ENCODE results near the gene MOBP. TPM values are rescaled to one million over a fixed set of nuclear protein-coding genes. Genes with fewer than 3 reads are reported as not detected.

The MOBP gene
- total and polyA plus RNA-seq, 9 of the 15 experiments (the other 6 are each of a cell fraction or from before 2014, with no cell fraction given), result 0.09 to 0.33 (median 0.11) TPM; not detected in 4

DNA sequence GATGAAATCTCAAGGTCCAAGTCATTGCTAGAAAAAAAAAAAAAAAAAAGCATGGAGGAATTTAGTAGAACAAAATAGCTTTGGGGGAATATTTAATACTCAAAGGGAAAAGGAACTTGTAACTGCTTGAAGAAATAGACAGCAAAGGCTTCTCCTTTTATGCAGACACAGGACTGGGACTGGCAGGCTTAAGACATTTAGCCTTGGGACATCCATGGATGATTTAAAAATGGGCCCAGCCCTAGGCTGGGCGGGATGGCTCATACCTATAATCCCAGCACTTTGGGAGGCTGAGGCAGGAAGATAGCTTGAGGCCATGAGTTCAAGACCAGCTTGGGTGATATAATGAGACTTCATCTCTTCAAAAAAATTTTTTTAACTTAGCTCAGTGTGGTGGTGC, 41.2 kb upstream of the MOBP start (continued):
- TF ChIP-seq, protein P1, sequence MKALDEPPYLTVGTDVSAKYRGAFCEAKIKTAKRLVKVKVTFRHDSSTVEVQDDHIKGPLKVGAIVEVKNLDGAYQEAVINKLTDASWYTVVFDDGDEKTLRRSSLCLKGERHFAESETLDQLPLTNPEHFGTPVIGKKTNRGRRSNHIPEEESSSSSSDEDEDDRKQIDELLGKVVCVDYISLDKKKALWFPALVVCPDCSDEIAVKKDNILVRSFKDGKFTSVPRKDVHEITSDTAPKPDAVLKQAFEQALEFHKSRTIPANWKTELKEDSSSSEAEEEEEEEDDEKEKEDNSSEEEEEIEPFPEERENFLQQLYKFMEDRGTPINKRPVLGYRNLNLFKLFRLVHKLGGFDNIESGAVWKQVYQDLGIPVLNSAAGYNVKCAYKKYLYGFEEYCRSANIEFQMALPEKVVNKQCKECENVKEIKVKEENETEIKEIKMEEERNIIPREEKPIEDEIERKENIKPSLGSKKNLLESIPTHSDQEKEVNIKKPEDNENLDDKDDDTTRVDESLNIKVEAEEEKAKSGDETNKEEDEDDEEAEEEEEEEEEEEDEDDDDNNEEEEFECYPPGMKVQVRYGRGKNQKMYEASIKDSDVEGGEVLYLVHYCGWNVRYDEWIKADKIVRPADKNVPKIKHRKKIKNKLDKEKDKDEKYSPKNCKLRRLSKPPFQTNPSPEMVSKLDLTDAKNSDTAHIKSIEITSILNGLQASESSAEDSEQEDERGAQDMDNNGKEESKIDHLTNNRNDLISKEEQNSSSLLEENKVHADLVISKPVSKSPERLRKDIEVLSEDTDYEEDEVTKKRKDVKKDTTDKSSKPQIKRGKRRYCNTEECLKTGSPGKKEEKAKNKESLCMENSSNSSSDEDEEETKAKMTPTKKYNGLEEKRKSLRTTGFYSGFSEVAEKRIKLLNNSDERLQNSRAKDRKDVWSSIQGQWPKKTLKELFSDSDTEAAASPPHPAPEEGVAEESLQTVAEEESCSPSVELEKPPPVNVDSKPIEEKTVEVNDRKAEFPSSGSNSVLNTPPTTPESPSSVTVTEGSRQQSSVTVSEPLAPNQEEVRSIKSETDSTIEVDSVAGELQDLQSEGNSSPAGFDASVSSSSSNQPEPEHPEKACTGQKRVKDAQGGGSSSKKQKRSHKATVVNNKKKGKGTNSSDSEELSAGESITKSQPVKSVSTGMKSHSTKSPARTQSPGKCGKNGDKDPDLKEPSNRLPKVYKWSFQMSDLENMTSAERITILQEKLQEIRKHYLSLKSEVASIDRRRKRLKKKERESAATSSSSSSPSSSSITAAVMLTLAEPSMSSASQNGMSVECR (CRISPR knock-in tag; IDR thresholded peaks at IDR 0.05), result no peak
- TF ChIP-seq CC2D1A (IDR thresholded peaks at IDR 0.05), result no peak

DNA sequence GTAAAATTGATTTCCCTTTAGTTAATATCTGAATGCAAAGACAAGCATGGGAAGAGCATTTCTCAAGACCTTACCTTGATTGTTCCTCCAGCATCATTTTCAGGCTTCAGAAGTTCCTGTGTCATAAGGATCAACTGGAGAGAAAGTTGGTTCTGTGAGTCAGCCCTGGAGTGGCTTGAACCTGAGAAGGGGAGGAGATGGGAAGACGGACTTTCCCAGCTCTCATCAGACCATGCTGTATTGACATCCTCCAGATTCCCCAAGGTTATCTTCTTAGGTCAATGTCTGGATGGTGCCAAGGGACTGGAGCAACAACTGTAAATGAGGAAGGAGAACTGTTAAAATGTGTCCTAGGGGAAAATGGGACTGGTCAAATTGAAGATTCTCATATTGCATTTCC, 40.0 kb upstream of the MOBP start:
- no peak for DNase-seq (ENCODE audit: extremely low read depth in 1 of 4, low spot score in 3 of 4)
- Histone ChIP-seq H3K9me3 (replicated peaks; ENCODE audit: control insufficient read depth, insufficient read depth, low read depth, low read length) (no peaks in the 10 kb centered on the region), H2AFZ (ENCODE audit: low read depth, low read length) (no peak overlapping the region), H3K27me3 (ENCODE audit: control insufficient read depth in 2 of 2, insufficient read depth in 2 of 2, low read length in 2 of 2) (peaks cover 24 to 25% of the 10 kb centered on the region in 2 experiments), H3K4me1 (replicated peaks in 1 of 2; ENCODE audit: control insufficient read depth in 2 of 2, insufficient read depth in 2 of 2, low read length in 2 of 2) (peaks cover 0 to 4% of the 10 kb centered on the region in 2 experiments; a peak in 2 of 5 replicates), H3K9ac (ENCODE audit: insufficient read depth in 1 of 2, low read depth in 2 of 2, low read length in 2 of 2) (no peak overlapping the region), H3K79me2 (ENCODE audit: control insufficient read depth, insufficient read depth, low read length) (no peaks in the 10 kb centered on the region), H3K36me3 (ENCODE audit: control insufficient read depth, insufficient read depth, low read length) (no peaks in the 10 kb centered on the region), H3K4me2 (ENCODE audit: insufficient read depth, low read length) (no peak overlapping the region), H3K27ac (ENCODE audit: extremely low read depth, low read depth, low read length) (no peak overlapping the region), H4K20me1 (replicated peaks; ENCODE audit: control insufficient read depth, insufficient read depth, low read length) (no peaks in the 10 kb centered on the region), H3K9me1 (ENCODE audit: control insufficient read depth, insufficient read depth, low read length) (no peaks in the 10 kb centered on the region), H3K4me3 (no peak overlapping the region)
- TF ChIP-seq, protein P2, sequence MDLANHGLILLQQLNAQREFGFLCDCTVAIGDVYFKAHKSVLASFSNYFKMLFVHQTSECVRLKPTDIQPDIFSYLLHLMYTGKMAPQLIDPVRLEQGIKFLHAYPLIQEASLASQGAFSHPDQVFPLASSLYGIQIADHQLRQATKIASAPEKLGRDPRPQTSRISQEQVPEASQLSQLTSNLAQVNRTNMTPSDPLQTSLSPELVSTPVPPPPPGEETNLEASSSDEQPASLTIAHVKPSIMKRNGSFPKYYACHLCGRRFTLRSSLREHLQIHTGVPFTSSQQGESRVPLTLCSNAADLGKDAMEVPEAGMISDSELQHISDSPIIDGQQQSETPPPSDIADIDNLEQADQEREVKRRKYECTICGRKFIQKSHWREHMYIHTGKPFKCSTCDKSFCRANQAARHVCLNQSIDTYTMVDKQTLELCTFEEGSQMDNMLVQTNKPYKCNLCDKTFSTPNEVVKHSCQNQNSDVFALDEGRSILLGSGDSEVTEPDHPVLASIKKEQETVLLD (IDR thresholded peaks at IDR 0.05), result no peak
- no peak for TF ChIP-seq ZFP30 (CRISPR knock-in tag; IDR thresholded peaks at IDR 0.05; ENCODE audit: borderline replicate concordance)
- TF ChIP-seq NONO (IDR thresholded peaks at IDR 0.05; ENCODE audit: low read depth in 2 of 2, low read length in 1 of 2), result no peak
- no peak for TF ChIP-seq TOE1 (IDR thresholded peaks at IDR 0.05; ENCODE audit: borderline replicate concordance)
- TF ChIP-seq TOE1 (CRISPR knock-in tag; IDR thresholded peaks at IDR 0.05; ENCODE audit: borderline replicate concordance, low read depth), result no peak
- ChIA-PET POLR2A (interaction anchor here (1.4 to 4.4 kb wide), 2 partner anchors 13 to 20 kb away, joined by 4 to 30 read pairs; no protein-coding TSS in a partner anchor), CTCF (ENCODE audit: low intra/inter-chr PET ratio) (no interaction called here)
- WGBS (ENCODE audit: insufficient coverage, low coverage, missing lambda C conversion rate), result 0% methylated on average over 1 of the region's 1 CpG
- in situ Hi-C loops (cut with MboI) (no loop called here), intact Hi-C loops (cut with micrococcal nuclease) (no loop called here)
- FAIRE-seq, result no peak
- no peak for ATAC-seq
- BruUV-seq (replicated peaks), result no TSS peak

All from K562 (cell line).